A549 (cell line): Measurements from ENCODE around the gene CD3E. TPM values are rescaled to one million over a fixed set of nuclear protein-coding genes. Genes with fewer than 3 reads are reported as not detected.

Experiments used
- ATAC-seq, 2 experiments: fragments of 200-7000 bp in 1 of 2; fragments of >200 bp in 1 of 2; cut with Nextera tagmentation in 1 of 2; cut with Tn5 transposase in 1 of 2; 3 replicates each; pipeline versions ENCODE4 v1.8.0 to v1.9.1; 2018 to 2020; ENCODE audit warnings: mild to moderate bottlenecking in 1 of 2, moderate library complexity in 1 of 2
- CTCF ChIA-PET: fragments of 300-600 bp; sonication (Branson Sonifier 250); formaldehyde crosslinking; extraction: SDS; loops from one replicate; lab custom pipeline; 2021; ENCODE audit warnings: antibody characterized with exemption, inconsistent platforms; lab: Yijun Ruan, JAX
- POLR2A ChIA-PET: fragments of 350-600 bp; formaldehyde crosslinking; extraction: SDS; loops from one replicate; lab custom pipeline; 2021; ENCODE audit warnings: antibody characterized with exemption, inconsistent platforms; lab: Yijun Ruan, JAX
- DNase-seq, 2 experiments: peaks; one replicate each; pipeline versions ENCODE4 v3.0.0 to v3.0.0-alpha.2; 2011 to 2016; ENCODE audit warnings: low read depth in 1 of 2, low spot score in 1 of 2
- FAIRE-seq: peaks from 2 replicates; lab custom pipeline; 2011; peaks lifted over from hg19 to GRCh38; lab: Jason Lieb, UNC
- H3K27ac ChIP-seq, 2 experiments: fragments of >200 bp; sonication (Bioruptor Twin); formaldehyde crosslinking; 3 replicates each; pipeline ENCODE4 v1.5.1; 2016 to 2017
- H3K4me1 ChIP-seq: fragments of >200 bp; sonication (Bioruptor Twin); formaldehyde crosslinking; 3 replicates; pipeline ENCODE4 v1.6.1; 2016
- H3K4me2 ChIP-seq: fragments of >200 bp; sonication (Bioruptor Twin); formaldehyde crosslinking; 3 replicates; pipeline ENCODE4 v1.6.1; 2016
- H3K4me3 ChIP-seq: fragments of >200 bp; sonication (Bioruptor Twin); formaldehyde crosslinking; 3 replicates; pipeline ENCODE4 v1.5.1; 2016
- H3K9me3 ChIP-seq: fragments of >200 bp; sonication (Bioruptor Twin); formaldehyde crosslinking; 3 replicates; pipeline ENCODE4 v1.6.1; 2016
- BHLHE40 ChIP-seq: IDR thresholded peaks from 2 replicates; pipeline ENCODE4 v1.6.1; 2012; ENCODE audit warnings: low read depth, low read length, inconsistent platforms
- CBX2 ChIP-seq: fragments of 200-600 bp; sonication (generic); IDR thresholded peaks from 2 replicates; pipeline ENCODE4 v1.6.1; 2016; ENCODE audit warnings: low read depth, mild to moderate bottlenecking, borderline replicate concordance
- CBX8 ChIP-seq: fragments of 200-600 bp; sonication (generic); IDR thresholded peaks from 2 replicates; pipeline ENCODE4 v1.6.1; 2016
- CEBPB ChIP-seq, 2 experiments: fragments of >200 bp in 1 of 2; sonication (Bioruptor Twin) in 1 of 2; formaldehyde crosslinking in 1 of 2; IDR thresholded peaks; 2 replicates each; pipeline ENCODE4 v1.6.1; 2012 to 2016
- CHD2 ChIP-seq: fragments of 150-350 bp; IDR thresholded peaks from 2 replicates; pipeline ENCODE4 v1.6.1; 2014; ENCODE audit warnings: low read length; ENCODE audit not compliant: partially characterized antibody
- FOXS1 ChIP-seq: fragments of 250-450 bp; sonication (Bioruptor Pico); IDR thresholded peaks from 2 replicates; pipeline ENCODE4 v1.5.0; 2020; ENCODE audit warnings: mild to moderate bottlenecking, moderate library complexity
- HEYL ChIP-seq: fragments of 250-450 bp; sonication (Bioruptor Pico); IDR thresholded peaks from 2 replicates; pipeline ENCODE4 v1.8.0; 2021; ENCODE audit warnings: mild to moderate bottlenecking, moderate library complexity
- HMGXB4 ChIP-seq: fragments of 250-450 bp; sonication (Bioruptor Pico); IDR thresholded peaks from 2 replicates; pipeline ENCODE4 v1.5.0; 2021; ENCODE audit warnings: mild to moderate bottlenecking, moderate library complexity, borderline replicate concordance
- HOXB13 ChIP-seq: fragments of 250-450 bp; sonication (Bioruptor Pico); IDR thresholded peaks from 2 replicates; pipeline ENCODE4 v1.5.0; 2020; ENCODE audit warnings: low read depth, mild to moderate bottlenecking, moderate library complexity
- HOXB5 ChIP-seq: fragments of 250-450 bp; sonication (Bioruptor Pico); IDR thresholded peaks from 2 replicates; pipeline ENCODE4 v1.5.0; 2020; ENCODE audit warnings: mild to moderate bottlenecking, moderate library complexity
- JUN ChIP-seq, 2 experiments: fragments of >200 bp; sonication (Bioruptor Twin); formaldehyde crosslinking; IDR thresholded peaks; 2 replicates in 1 of 2; 3 replicates in 1 of 2; pipeline ENCODE4 v1.6.1; 2016 to 2017
- JUNB ChIP-seq: fragments of >200 bp; sonication (Bioruptor Twin); formaldehyde crosslinking; IDR thresholded peaks from 2 replicates; pipeline ENCODE4 v1.6.1; 2016
- KDM1A ChIP-seq: fragments of 200-600 bp; sonication (generic); IDR thresholded peaks from 2 replicates; pipeline ENCODE4 v1.6.1; 2016; ENCODE audit warnings: low read depth, mild to moderate bottlenecking
- MAFK ChIP-seq: fragments of 450-650 bp; IDR thresholded peaks from 2 replicates; pipeline ENCODE4 v1.6.1; 2014; ENCODE audit not compliant: partially characterized antibody
- PBX3 ChIP-seq: IDR thresholded peaks from 2 replicates; pipeline ENCODE4 v1.6.1; 2012
- POLR2AphosphoS2 ChIP-seq: conservative IDR thresholded peaks from 2 replicates; pipeline ENCODE4 v1.6.1; 2012; ENCODE audit warnings: low read length, improper control_type of control experiment, inconsistent platforms
- REST ChIP-seq: fragments of 200-600 bp; sonication (generic); IDR thresholded peaks from 2 replicates; pipeline ENCODE4 v1.6.1; 2016; ENCODE audit warnings: antibody characterized with exemption, mild to moderate bottlenecking, moderate library complexity
- RFX5 ChIP-seq: fragments of 450-650 bp; IDR thresholded peaks from 2 replicates; pipeline ENCODE4 v1.7.1; 2014; ENCODE audit warnings: antibody characterized with exemption, mild to moderate bottlenecking, moderate library complexity
- SREBF2 ChIP-seq: fragments of 450-650 bp; IDR thresholded peaks from 2 replicates; pipeline ENCODE4 v1.6.1; 2014; ENCODE audit warnings: mild to moderate bottlenecking, moderate library complexity
- TP53 ChIP-seq: fragments of 250-450 bp; sonication (Bioruptor Pico); IDR thresholded peaks from 2 replicates; pipeline ENCODE4 v1.5.0; 2021; ENCODE audit warnings: mild to moderate bottlenecking, moderate library complexity
- ZC3H11A ChIP-seq: fragments of 450-650 bp; IDR thresholded peaks from 2 replicates; pipeline ENCODE4 v1.6.1; 2014; ENCODE audit warnings: antibody characterized with exemption, mild to moderate bottlenecking
- ZNF302 ChIP-seq: fragments of 250-450 bp; sonication (Bioruptor Pico); IDR thresholded peaks from 2 replicates; pipeline ENCODE4 v1.9.0; 2021; ENCODE audit warnings: inconsistent platforms, mild to moderate bottlenecking, moderate library complexity
- ZSCAN20 ChIP-seq: fragments of 250-450 bp; sonication (Bioruptor Pico); IDR thresholded peaks from 2 replicates; pipeline ENCODE4 v1.8.0; 2022; ENCODE audit warnings: mild to moderate bottlenecking, moderate library complexity
- WGBS: methylation state at CpG from one replicate; pipeline ENCODE4 v1.1.6; 2017; ENCODE audit errors: missing lambda C conversion rate; 5-methylcytosine and 5-hydroxymethylcytosine counted together
- polyA plus RNA-seq, 4 experiments: library from polyadenylated mRNA; depleted of rRNA in 3 of 4; stranded (reverse); fragments of >200 nt; fragmentation: RNase III in 1 of 4; extraction: RNeasy Plus Mini Kit Qiagen cat#74134 plus additional on column Dnase treatment in 1 of 4; gene quantifications; 2 replicates in 3 of 4; 3 replicates in 1 of 4; pipeline ENCODE4 v1.2.3, GENCODE V29; 2011 to 2017

CD3E gene
- polyA plus RNA-seq, 2 of the 4 experiments (the other 2 are of a cell fraction): not detected

GRCh38 chr11:118311518-118311917, 7.0 kb downstream of the CD3E start:
- FAIRE-seq (no peak), DNase-seq (no peak), ATAC-seq (no peak)
- no peak overlapping the region for H3K4me2 ChIP-seq
- ChIA-PET CTCF (interaction anchor here (0.6 to 1.2 kb wide), 4 partner anchors 16 to 140 kb away, joined by 3 read pairs; no protein-coding TSS in a partner anchor), POLR2A (no interaction called here)
- H3K4me3 ChIP-seq: no peak overlapping the region
- no peak for TF ChIP-seq POLR2AphosphoS2
- TF ChIP-seq MAFK: no peak
- TF ChIP-seq ZC3H11A: no peak
- TF ChIP-seq BHLHE40: no peak
- no peak for TF ChIP-seq PBX3
- H3K4me1 ChIP-seq: peaks cover 6% of the 10 kb centered on the region; the same call in 1 of the 3 replicates
- no peak overlapping the region for H3K27ac ChIP-seq
- H3K9me3 ChIP-seq: no peaks in the 10 kb centered on the region
- 24% methylated on average over 4 of the region's 4 CpGs for WGBS

- ChIA-PET POLR2A (no interaction called here), CTCF (interaction anchor here (0.8 to 1.2 kb wide), 2 partner anchors 38 to 141 kb away, joined by 3 read pairs; no protein-coding TSS in a partner anchor)
- no peaks in the 10 kb centered on the region for H3K9me3 ChIP-seq
- no peak overlapping the region for H3K27ac ChIP-seq
- ATAC-seq (no peak), FAIRE-seq (no peak), DNase-seq (no peak)
- peaks cover 6% of the 10 kb centered on the region; the same call in 1 of the 3 replicates for H3K4me1 ChIP-seq
- no peak for TF ChIP-seq ZNF302 (CRISPR knock-in tag)
- TF ChIP-seq TP53 (CRISPR knock-in tag): no peak
- no peak for TF ChIP-seq REST
- no peak for TF ChIP-seq ZC3H11A
- TF ChIP-seq CBX8: no peak
- TF ChIP-seq SREBF2: no peak
- TF ChIP-seq ZSCAN20: no peak
- TF ChIP-seq JUNB: no peak
- TF ChIP-seq FOXS1: no peak
- TF ChIP-seq HOXB13 (CRISPR knock-in tag): no peak
- TF ChIP-seq JUN (IDR thresholded peaks at IDR 0.05): no peak
- no peak for TF ChIP-seq HMGXB4 (CRISPR knock-in tag)
- no peak for TF ChIP-seq KDM1A
- no peak for TF ChIP-seq POLR2AphosphoS2
- TF ChIP-seq CHD2: no peak
- no peak for TF ChIP-seq CBX2
- TF ChIP-seq HOXB5 (CRISPR knock-in tag): no peak
- TF ChIP-seq HEYL: no peak
- TF ChIP-seq RFX5: no peak
- no peak for TF ChIP-seq CEBPB (IDR thresholded peaks at IDR 0.05)
- H3K4me3 ChIP-seq: no peak overlapping the region
- WGBS: 89% methylated on average over 2 of the region's 2 CpGs
- H3K4me2 ChIP-seq: no peak overlapping the region
Measured at GRCh38 chr11:118312328-118312727, 7.8 kb downstream of the CD3E start.
